Pancreas (tissue), 10 donors: ENCODE results near the gene IL1RL2. TPM values are rescaled to one million over a fixed set of nuclear protein-coding genes. Genes with fewer than 3 reads are reported as not detected.

Experiments used
- ATAC-seq, 4 donors: fragments of 200-7000 bp; cut with Tn5 transposase; one replicate each; pipeline versions ENCODE4 v1.8.0 to v1.9.1; 2020; ENCODE audit warnings: mild to moderate bottlenecking in 4 of 4, moderate library complexity in 4 of 4
- DNase-seq, 6 donors: peaks; one replicate each; pipeline ENCODE4 v3.0.0-alpha.2; 2020
- FAIRE-seq: peaks from 2 replicates; lab custom pipeline; 2012; peaks lifted over from hg19 to GRCh38; lab: Jason Lieb, UNC
- H3K27ac ChIP-seq, 4 donors: fragments of 200-600 bp; sonication (generic); 1 replicate in 3 of 4; 2 replicates in 1 of 4; pipeline versions ENCODE4 v1.5.0 to v1.8.0; 2020
- H3K27me3 ChIP-seq, 4 donors: fragments of 200-600 bp; one replicate each; pipeline ENCODE4 v1.8.0; 2021
- H3K36me3 ChIP-seq, 3 donors: fragments of 200-600 bp; sonication (generic) in 1 of 3; one replicate each; pipeline versions ENCODE4 v1.5.0 to v1.8.0; 2020 to 2021
- H3K4me1 ChIP-seq, 3 donors: fragments of 200-600 bp; one replicate each; pipeline ENCODE4 v1.8.0; 2021
- H3K4me3 ChIP-seq, 4 donors: fragments of 200-600 bp; sonication (generic) in 2 of 4; one replicate each; pipeline versions ENCODE4 v1.5.0 to v1.8.0; 2020 to 2021
- H3K9me3 ChIP-seq, 4 donors: fragments of 200-600 bp; one replicate each; pipeline ENCODE4 v1.8.0; 2021
- whole genome bisulfite sequencing, 2 donors: extraction: QIAGEN DNeasy Blood & Tissue Kit; methylation state at CpG; one replicate each; pipeline ENCODE4 v1.1.7; 2013; 5-methylcytosine and 5-hydroxymethylcytosine counted together
- intact Hi-C, 3 donors: fragments of 100-400 bp; cut with DNase I; formaldehyde crosslinking; loops; one replicate each; pipeline versions ENCODE4 v1.11.1 to v1.14.2; 2022
- polyA plus RNA-seq, 2 donors: library from polyadenylated mRNA; stranded (reverse); fragments of 200-250 nt; gene quantifications; one replicate each; pipeline ENCODE4 v1.2.3, GENCODE V29; 2013
- total RNA-seq, 6 donors: library from RNA; stranded (reverse); fragmentation: NEBNext Ultra II Directional in 4 of 6; extraction: Animal tissue kit (Norgen Biotek cat#: 25700) in 4 of 6; gene quantifications; one replicate each; pipeline versions ENCODE4 v1.2.1 to v1.2.4, GENCODE V29; 2021 to 2023
- TF ChIP-seq, protein P1 (sequence below), 4 donors: fragments of 200-600 bp; sonication (generic) in 3 of 4; IDR thresholded peaks; one replicate each; pipeline versions ENCODE4 v1.5.0 to v1.8.0; 2021; ENCODE audit warnings: antibody characterized with exemption in 4 of 4
- donor health status: healthy with polysubstance abuse.
- donor health status: DM: no; HTN: no; CAD: no; lungs with moderate emphysema.
- donor health status: DM: no; HTN: no; CAD: no.
- donor health status: control.
- donor health status: control.
- donor health status: Bipolar disorder and iron deficiency.
- donor health status: DM: yes; HTN: yes; CAD: no.
- donor health status: DM: no; HTN: no; CAD: no.
- donor health status: DM: no; HTN: no; CAD: no.
- donor health status: DM: yes; HTN: yes; CAD: no.

The IL1RL2 gene
- total and polyA plus RNA-seq, 8 donors, result 0.12 to 1.2 (median 0.34) TPM

GRCh38 chr2:102144128-102144527, 42.7 kb upstream of the IL1RL2 start:
- Histone ChIP-seq H3K4me3 (peak overlapping the region in 2 of 4 donors; percentile 72), H3K36me3 (no peaks in the 10 kb centered on the region), H3K9me3 (no peaks in the 10 kb centered on the region), H3K27ac (peak overlapping the region in 2 of 4 donors; percentile 96 to 97), H3K27me3 (no peaks in the 10 kb centered on the region), H3K4me1 (peaks cover 0 to 22% (median 4%) of the 10 kb centered on the region in 3 donors)
- intact Hi-C loops, result loop anchor here in 1 of 3 donors (10.0 kb wide), 1 partner anchor 119 kb away; no protein-coding TSS in a partner anchor
- TF ChIP-seq, protein P1, sequence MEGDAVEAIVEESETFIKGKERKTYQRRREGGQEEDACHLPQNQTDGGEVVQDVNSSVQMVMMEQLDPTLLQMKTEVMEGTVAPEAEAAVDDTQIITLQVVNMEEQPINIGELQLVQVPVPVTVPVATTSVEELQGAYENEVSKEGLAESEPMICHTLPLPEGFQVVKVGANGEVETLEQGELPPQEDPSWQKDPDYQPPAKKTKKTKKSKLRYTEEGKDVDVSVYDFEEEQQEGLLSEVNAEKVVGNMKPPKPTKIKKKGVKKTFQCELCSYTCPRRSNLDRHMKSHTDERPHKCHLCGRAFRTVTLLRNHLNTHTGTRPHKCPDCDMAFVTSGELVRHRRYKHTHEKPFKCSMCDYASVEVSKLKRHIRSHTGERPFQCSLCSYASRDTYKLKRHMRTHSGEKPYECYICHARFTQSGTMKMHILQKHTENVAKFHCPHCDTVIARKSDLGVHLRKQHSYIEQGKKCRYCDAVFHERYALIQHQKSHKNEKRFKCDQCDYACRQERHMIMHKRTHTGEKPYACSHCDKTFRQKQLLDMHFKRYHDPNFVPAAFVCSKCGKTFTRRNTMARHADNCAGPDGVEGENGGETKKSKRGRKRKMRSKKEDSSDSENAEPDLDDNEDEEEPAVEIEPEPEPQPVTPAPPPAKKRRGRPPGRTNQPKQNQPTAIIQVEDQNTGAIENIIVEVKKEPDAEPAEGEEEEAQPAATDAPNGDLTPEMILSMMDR (IDR thresholded peaks at IDR 0.05), result no peak
- peak in 1 of 6 donors; percentile 29 for DNase-seq
- FAIRE-seq, result no peak
- ATAC-seq, result no peak
- 16 to 21% methylated on average over 4 of the region's 4 CpGs for WGBS, 2 donors

DNA sequence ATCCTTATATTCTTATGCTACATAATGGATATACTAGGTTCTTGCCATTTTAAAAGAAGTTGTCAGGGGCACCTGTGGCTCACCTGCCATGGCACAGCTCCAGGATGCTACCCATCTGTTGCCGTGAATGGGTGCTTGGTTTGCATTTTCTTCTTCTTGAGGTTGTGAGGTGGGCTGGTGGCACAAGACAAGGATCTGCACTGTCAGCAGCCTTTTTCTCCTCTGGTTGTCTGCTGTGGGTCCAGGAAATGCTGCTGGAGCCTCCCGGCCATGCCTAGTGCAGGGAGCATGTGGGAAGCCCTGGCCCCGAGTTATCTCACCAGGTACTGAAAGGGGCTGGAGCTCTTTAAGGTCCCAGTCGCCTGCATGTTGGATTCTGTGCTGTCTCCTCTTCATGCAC, 41.7 kb upstream of the IL1RL2 start:
- ATAC-seq, result no peak
- H3K27ac ChIP-seq, result no peak overlapping the region

DNA sequence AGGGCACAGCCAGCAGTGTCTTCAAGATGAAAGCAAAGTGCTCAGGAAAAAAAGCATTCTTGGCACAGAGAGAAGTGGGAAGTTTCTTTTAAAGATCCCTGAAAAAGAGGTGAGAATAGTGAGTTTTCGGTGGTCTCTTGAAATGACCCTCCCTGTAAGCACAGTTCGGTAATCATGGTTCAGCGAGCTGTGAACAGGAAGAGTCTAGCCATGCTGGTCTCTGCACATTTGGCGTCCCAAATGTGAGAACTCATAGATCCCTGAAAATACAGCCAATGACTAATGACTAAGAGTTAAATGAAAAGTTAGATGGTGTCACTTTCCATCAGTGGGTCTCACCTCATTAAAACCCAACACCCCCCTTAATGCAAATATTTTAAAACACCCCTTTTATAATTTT, 40.9 kb upstream of the IL1RL2 start:
- TF ChIP-seq, protein P1 (IDR thresholded peaks at IDR 0.05), result no peak
- Histone ChIP-seq H3K4me3 (no peak overlapping the region), H3K9me3 (no peaks in the 10 kb centered on the region), H3K27ac (no peak overlapping the region), H3K36me3 (no peaks in the 10 kb centered on the region), H3K4me1 (peaks cover 0 to 39% (median 14%) of the 10 kb centered on the region in 3 donors), H3K27me3 (no peaks in the 10 kb centered on the region)
- intact Hi-C loops, result loop anchor here in 1 of 3 donors (10.0 kb wide), 1 partner anchor 121 kb away; no protein-coding TSS in a partner anchor
- WGBS, 2 donors, result 95 to 98% methylated on average over 4 of the region's 4 CpGs
- FAIRE-seq (no peak), DNase-seq (no peak), ATAC-seq (no peak)

More for the DNA sequence above, 41.7 kb upstream of the IL1RL2 start:
- TF ChIP-seq, protein P1 (IDR thresholded peaks at IDR 0.05), result no peak
- Histone ChIP-seq H3K36me3 (no peaks in the 10 kb centered on the region), H3K4me3 (peak overlapping the region in 1 of 4 donors; percentile 72), H3K9me3 (no peaks in the 10 kb centered on the region), H3K4me1 (peaks cover 0 to 32% (median 12%) of the 10 kb centered on the region in 3 donors), H3K27me3 (no peaks in the 10 kb centered on the region)
- DNase-seq (no peak), FAIRE-seq (no peak)
- intact Hi-C loops, result loop anchor here in 1 of 3 donors (10.0 kb wide), 1 partner anchor 120 kb away; no protein-coding TSS in a partner anchor
- WGBS, 2 donors, result 81 to 88% methylated on average over 4 of the region's 4 CpGs

GRCh38 chr2:102147935-102148334, 38.9 kb upstream of the IL1RL2 start:
- FAIRE-seq, result no peak
- WGBS, 2 donors, result 87 to 98% methylated on average over 3 of the region's 3 CpGs
- TF ChIP-seq, protein P1 (IDR thresholded peaks at IDR 0.05), result no peak
- peak in 1 of 4 donors; percentile 19 for ATAC-seq
- H3K36me3 ChIP-seq, result no peaks in the 10 kb centered on the region
- H3K27ac ChIP-seq, result peak overlapping the region in 2 of 4 donors; percentile 13 to 22
- H3K4me1 ChIP-seq, result peaks cover 0 to 36% (median 14%) of the 10 kb centered on the region in 3 donors
- H3K9me3 ChIP-seq, result no peaks in the 10 kb centered on the region
- H3K4me3 ChIP-seq, result no peak overlapping the region
- no peak for DNase-seq
- H3K27me3 ChIP-seq, result no peaks in the 10 kb centered on the region
- intact Hi-C loops, result loop anchor here in 1 of 3 donors (10.0 kb wide), 1 partner anchor 123 kb away; no protein-coding TSS in a partner anchor

DNA sequence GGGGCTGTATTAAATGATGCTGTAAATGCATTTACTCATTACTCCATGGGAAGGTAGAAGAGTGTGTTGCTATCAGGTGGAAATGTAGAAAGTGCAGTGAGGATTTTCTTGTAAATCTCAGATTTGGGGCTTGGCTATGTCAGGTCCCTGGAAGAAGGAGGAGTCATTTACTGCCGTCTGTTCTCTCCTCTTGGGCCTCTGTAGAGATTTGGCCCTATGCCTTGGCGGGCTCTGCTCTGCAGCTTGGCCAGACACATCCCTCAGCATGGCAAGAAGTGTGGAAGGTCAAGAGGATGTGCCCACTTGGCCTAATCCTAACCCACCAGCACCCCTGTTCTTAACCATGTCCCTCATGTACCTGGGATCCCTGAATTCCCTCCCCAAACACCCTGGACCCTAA, 37.6 kb upstream of the IL1RL2 start:
- FAIRE-seq, result no peak
- H3K4me1 ChIP-seq, result peaks cover 5 to 31% (median 10%) of the 10 kb centered on the region in 3 donors

More for the DNA sequence above, 37.6 kb upstream of the IL1RL2 start:
- 81 to 86% methylated on average over 2 of the region's 2 CpGs for WGBS, 2 donors
- ATAC-seq (no peak), DNase-seq (no peak)
- Histone ChIP-seq H3K27ac (peak overlapping the region in 2 of 4 donors; percentile 38 to 58), H3K27me3 (no peaks in the 10 kb centered on the region), H3K4me3 (no peak overlapping the region), H3K9me3 (no peaks in the 10 kb centered on the region), H3K36me3 (peaks cover 0 to 5% (median 0%) of the 10 kb centered on the region in 3 donors)
- TF ChIP-seq, protein P1 (IDR thresholded peaks at IDR 0.05), result no peak
- intact Hi-C loops, result loop anchor here in 1 of 3 donors (10.0 kb wide), 1 partner anchor 124 kb away; no protein-coding TSS in a partner anchor
